IMR-90 (cell line): ENCODE results near the gene ERG28.

Experiments used
- CEBPB ChIP-seq: IDR thresholded peaks from 2 replicates; pipeline ENCODE4 v1.6.1; 2012; ENCODE audit warnings: low read depth, low read length, improper control_type of control experiment
- CHD1 ChIP-seq: IDR thresholded peaks from 2 replicates; pipeline ENCODE4 v1.6.1; 2012; ENCODE audit warnings: low read depth, low read length, improper control_type of control experiment
- FOS ChIP-seq: fragments of 150-350 bp; IDR thresholded peaks from 2 replicates; pipeline ENCODE4 v1.6.1; 2016; ENCODE audit warnings: low read depth, low read length
- MAZ ChIP-seq: IDR thresholded peaks from 2 replicates; pipeline ENCODE4 v1.6.1; 2012; ENCODE audit warnings: low read depth, mild to moderate bottlenecking, low read length, improper control_type of control experiment, moderate library complexity, borderline replicate concordance
- MXI1 ChIP-seq: IDR thresholded peaks from 2 replicates; pipeline ENCODE4 v1.6.1; 2012; ENCODE audit warnings: low read depth, mild to moderate bottlenecking, low read length, moderate library complexity, borderline replicate concordance
- POLR2A ChIP-seq: IDR thresholded peaks from 2 replicates; pipeline ENCODE4 v1.6.1; 2012; ENCODE audit warnings: mild to moderate bottlenecking, low read depth, low read length
- RAD21 ChIP-seq: IDR thresholded peaks from 2 replicates; pipeline ENCODE4 v1.6.1; 2012; ENCODE audit warnings: low read length, improper control_type of control experiment
- RCOR1 ChIP-seq: IDR thresholded peaks from 2 replicates; pipeline ENCODE4 v1.6.1; 2012; ENCODE audit warnings: mild to moderate bottlenecking, low read length, improper control_type of control experiment; ENCODE audit not compliant: insufficient replicate concordance
- RFX5 ChIP-seq: IDR thresholded peaks from 2 replicates; pipeline ENCODE4 v1.8.0; 2012; ENCODE audit warnings: low read depth, mild to moderate bottlenecking, low read length, moderate library complexity
- SMC3 ChIP-seq: fragments of 150-350 bp; IDR thresholded peaks from 2 replicates; pipeline ENCODE4 v1.6.1; 2016; ENCODE audit warnings: low read depth, mild to moderate bottlenecking, antibody characterized with exemption, low read length, moderate library complexity
- TF ChIP-seq, protein P1 (sequence below): conservative IDR thresholded peaks from 2 replicates; pipeline ENCODE4 v1.5.1; 2012; ENCODE audit warnings: mild to moderate bottlenecking, low read depth, low read length, improper control_type of control experiment
- TF ChIP-seq, protein P2 (sequence below): fragments of 150-350 bp; IDR thresholded peaks from 2 replicates; pipeline ENCODE4 v1.6.1; 2016; ENCODE audit warnings: low read depth, mild to moderate bottlenecking, low read length, moderate library complexity, borderline replicate concordance
- TF ChIP-seq, protein P3 (sequence below): fragments of 150-350 bp; IDR thresholded peaks from 2 replicates; pipeline ENCODE4 v1.6.1; 2017; ENCODE audit warnings: mild to moderate bottlenecking, antibody characterized with exemption, low read length, low read depth

DNA sequence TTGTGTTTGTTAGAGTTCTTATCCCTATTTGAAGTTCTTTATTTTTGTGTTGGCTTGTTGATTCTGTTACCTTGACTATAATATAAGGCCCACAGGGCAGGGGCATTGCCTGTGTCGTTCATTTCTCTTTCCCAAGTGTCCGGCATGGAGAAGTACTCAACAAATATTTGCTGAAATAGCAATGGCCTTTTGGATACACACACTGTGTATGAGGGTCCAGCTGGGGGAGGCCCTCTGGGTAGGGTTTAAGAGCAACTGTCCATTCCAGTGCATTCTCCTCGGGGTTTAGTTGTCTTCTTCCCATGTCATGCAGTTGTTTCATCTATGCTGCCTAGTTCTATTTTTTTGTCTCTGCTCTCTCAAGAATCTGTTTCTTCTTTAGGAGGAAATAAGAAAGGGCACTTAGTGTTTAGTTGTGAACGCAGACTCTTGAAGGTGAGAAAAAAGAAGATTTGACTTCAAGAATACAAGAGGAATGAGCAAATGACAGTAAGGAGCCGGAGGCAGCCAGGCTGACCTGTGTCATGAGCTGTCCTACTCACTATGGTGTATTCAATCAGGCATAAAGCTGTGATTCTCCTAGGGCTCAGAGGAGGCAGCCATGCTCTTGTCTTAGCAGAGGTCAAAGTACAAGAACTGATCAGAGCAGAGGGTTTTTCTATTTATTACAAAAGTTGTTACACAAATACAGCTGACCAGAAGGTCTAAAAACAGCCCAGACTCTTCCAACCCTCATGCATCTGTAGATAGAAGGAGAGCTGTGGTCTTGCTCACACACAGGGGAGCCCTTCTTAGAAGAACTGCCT is 10.2 kb downstream of the ERG28 start:
- TF ChIP-seq, protein P1, sequence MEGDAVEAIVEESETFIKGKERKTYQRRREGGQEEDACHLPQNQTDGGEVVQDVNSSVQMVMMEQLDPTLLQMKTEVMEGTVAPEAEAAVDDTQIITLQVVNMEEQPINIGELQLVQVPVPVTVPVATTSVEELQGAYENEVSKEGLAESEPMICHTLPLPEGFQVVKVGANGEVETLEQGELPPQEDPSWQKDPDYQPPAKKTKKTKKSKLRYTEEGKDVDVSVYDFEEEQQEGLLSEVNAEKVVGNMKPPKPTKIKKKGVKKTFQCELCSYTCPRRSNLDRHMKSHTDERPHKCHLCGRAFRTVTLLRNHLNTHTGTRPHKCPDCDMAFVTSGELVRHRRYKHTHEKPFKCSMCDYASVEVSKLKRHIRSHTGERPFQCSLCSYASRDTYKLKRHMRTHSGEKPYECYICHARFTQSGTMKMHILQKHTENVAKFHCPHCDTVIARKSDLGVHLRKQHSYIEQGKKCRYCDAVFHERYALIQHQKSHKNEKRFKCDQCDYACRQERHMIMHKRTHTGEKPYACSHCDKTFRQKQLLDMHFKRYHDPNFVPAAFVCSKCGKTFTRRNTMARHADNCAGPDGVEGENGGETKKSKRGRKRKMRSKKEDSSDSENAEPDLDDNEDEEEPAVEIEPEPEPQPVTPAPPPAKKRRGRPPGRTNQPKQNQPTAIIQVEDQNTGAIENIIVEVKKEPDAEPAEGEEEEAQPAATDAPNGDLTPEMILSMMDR: no peak
- TF ChIP-seq POLR2A: no peak
- TF ChIP-seq, protein P2, sequence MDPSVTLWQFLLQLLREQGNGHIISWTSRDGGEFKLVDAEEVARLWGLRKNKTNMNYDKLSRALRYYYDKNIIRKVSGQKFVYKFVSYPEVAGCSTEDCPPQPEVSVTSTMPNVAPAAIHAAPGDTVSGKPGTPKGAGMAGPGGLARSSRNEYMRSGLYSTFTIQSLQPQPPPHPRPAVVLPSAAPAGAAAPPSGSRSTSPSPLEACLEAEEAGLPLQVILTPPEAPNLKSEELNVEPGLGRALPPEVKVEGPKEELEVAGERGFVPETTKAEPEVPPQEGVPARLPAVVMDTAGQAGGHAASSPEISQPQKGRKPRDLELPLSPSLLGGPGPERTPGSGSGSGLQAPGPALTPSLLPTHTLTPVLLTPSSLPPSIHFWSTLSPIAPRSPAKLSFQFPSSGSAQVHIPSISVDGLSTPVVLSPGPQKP: no peak
- no peak for TF ChIP-seq MAZ
- TF ChIP-seq, protein P3, sequence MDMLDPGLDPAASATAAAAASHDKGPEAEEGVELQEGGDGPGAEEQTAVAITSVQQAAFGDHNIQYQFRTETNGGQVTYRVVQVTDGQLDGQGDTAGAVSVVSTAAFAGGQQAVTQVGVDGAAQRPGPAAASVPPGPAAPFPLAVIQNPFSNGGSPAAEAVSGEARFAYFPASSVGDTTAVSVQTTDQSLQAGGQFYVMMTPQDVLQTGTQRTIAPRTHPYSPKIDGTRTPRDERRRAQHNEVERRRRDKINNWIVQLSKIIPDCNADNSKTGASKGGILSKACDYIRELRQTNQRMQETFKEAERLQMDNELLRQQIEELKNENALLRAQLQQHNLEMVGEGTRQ: no peak
- no peak for TF ChIP-seq RAD21
- TF ChIP-seq FOS: no peak
- TF ChIP-seq CEBPB: no peak
- TF ChIP-seq RCOR1: no peak
- no peak for TF ChIP-seq RFX5
- TF ChIP-seq MXI1: no peak
- no peak for TF ChIP-seq CHD1
- TF ChIP-seq SMC3: no peak
